SW480 (cell line): ENCODE data around the gene OR6B1.
"Not testable (repeated sequence)": the region's sequence is repeated elsewhere in the genome, so short reads cannot be mapped to it uniquely, and the experiment has no call there.

Source experiments
- DNase-seq: peaks from one replicate; pipeline ENCODE4 v3.0.0-alpha.2; 2016; ENCODE audit warnings: low spot score

The OR6B1 gene

GRCh38 chr7:144038887-144039286, 38.8 kb downstream of the OR6B1 start:
- no peak for DNase-seq

- no peak for DNase-seq
Measured at GRCh38 chr7:144048648-144049047, 48.5 kb downstream of the OR6B1 start, which contains the start of gene OR2A5. Gene OR2A5 (plus strand): TSS chr7:144048948. CDS start chr7:144050402, 1,454 bp downstream.

DNA sequence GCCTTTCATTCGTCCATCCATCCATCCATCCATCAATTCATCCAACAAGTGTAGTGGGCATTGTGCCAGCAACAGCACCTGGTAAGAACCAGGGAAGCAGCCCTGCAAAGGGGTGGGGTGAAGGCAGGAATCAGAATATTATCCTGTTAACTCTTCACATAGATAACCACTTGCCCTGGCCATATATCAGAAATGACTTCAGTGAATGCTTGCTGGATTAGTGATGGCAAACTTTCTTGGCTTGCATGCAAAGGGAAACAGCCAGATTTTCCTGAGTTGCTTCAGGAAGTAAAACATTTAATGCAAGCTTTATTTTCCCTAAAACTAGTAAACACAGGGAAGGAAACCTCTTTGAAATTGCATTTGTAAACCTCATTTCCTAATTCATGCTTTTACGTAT, 49.4 kb downstream of the OR6B1 start:
- DNase-seq, result no peak

GRCh38 chr7:144050093-144050492, 50.0 kb downstream of the OR6B1 start:
- DNase-seq, result no peak

DNA sequence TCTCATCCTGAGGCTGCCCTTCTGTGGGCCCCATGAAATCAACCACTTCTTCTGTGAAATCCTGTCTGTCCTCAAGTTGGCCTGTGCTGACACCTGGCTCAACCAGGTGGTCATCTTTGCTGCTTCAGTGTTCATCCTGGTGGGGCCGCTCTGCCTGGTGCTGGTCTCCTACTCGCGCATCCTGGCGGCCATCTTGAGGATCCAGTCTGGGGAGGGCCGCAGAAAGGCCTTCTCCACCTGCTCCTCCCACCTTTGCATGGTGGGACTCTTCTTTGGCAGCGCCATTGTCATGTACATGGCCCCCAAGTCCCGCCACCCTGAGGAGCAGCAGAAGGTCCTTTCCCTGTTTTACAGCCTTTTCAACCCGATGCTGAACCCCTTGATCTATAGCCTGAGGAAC, 50.8 kb downstream of the OR6B1 start:
- not testable (repeated sequence) for DNase-seq

GRCh38 chr7:144057954-144058353, 57.8 kb downstream of the OR6B1 start:
- DNase-seq, result peak; percentile 13
